ENCODE data around the gene CBFA2T2.
A peak's percentile ranks its signal among the peaks of the same experiment; 100 is the strongest.
"Not testable (repeated sequence)": the region's sequence is repeated elsewhere in the genome, so short reads cannot be mapped to it uniquely, and the experiment has no call there.

Gene CBFA2T2

GRCh38 chr20:33472868-33473435, 16.9 kb upstream of the CBFA2T2 start:
- peak; percentile 53 for DNase-seq

GRCh38 chr20:33474097-33474873, 15.6 kb upstream of the CBFA2T2 start:
- no peak for DNase-seq

DNA sequence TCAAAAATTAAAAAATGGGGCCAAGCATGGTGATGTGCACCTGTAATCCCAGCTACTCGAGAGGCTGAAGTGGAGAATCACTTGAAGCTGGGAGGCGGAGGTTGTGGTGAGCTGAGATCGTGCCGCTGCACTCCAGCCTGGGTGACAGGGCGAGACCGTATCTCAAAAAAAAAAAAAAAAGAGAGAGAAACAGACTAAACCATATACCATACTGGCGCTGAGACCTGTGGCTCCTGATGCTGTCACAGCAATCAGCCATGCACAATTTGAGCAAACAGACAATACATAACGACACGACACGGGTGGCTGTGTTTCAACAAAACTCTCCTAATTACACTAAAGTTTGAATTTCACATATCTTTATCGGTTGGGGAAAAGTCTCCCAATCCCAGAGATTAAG, 14.9 kb upstream of the CBFA2T2 start:
- no peak for DNase-seq

DNA sequence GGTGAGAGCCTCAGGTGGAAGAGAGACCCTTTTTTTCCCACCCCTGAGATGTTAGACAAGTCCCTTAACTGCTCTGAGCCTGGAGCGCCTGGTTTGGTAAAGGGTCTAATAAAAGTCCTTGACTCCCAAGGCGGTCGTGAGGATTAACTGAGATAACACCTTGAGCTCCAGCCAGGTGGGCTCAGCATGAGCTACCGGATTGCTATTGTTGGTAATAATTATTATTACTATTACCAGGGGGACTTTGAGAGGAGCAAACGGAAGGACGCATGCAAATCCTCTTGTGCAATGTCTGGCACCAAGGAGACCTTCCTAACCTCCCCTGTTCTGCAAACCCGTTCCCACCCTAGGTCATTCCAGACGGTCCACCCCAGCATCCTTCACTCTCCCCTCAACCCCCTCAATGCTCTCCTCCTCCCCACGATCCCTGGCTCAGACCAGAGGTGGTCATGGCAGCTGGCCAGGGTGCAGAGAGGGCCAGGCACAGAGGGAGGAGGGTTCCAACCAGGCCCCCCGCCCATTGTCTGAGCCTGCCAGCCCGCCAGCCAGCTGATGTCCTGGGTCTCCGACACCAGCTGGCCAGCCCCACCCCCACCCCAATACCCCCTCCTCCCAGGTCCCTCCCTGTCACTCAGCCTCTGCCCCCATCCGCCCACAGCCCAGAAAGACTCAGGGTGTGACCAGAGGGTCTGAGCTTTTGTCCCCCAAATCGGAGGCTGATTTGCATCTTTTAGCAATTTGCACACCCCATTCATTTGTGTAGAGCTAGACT, 14.3 kb upstream of the CBFA2T2 start:
- DNase-seq, result peak; percentile 67

GRCh38 chr20:33477386-33478234, 12.3 kb upstream of the CBFA2T2 start:
- no peak for DNase-seq

DNA sequence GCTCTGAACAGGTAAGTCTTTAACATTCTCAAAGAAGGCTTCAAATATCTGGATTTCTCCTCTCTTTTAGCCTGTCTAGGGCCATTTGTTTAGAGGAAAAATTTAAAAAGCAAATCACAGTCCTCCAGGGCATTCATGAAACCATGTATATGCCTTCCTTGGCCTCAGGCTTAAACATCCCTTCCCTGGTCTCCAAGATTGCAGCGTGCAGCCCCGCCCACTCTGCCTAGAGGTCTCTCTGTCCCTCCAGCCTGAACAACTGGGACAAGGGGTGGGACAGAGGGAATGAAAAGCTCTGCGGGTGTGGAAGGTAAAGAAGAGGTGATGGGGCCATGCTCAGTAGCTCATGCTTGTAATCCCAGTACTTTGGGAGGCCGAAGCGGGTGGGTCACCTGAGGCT, 9.8 kb upstream of the CBFA2T2 start:
- no peak for DNase-seq

GRCh38 chr20:33481431-33481941, 8.4 kb upstream of the CBFA2T2 start:
- DNase-seq, result no peak

- DNase-seq, result peak; percentile 58
These were observed 7.3 kb upstream of the CBFA2T2 start for GRCh38 chr20:33482581-33482980.

DNA sequence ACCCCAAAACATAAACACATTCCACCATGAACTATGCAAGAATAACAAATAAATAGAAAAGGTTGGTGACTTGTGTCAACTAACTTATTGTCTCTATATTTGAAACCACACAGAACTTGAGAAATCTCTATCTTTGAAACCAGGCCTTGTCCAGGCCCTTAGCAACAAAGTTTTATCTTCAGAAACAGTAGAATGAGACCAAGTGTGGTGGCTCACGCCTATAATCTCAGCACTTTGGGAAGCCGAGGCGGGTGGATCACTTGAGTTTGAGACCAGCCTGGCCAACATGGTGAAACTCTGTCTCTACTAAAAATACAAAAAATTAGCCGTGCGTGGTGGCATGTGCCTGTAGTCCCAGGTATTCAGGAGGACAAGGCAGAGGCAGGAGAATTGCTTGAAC, 6.7 kb upstream of the CBFA2T2 start:
- not testable (repeated sequence) for DNase-seq

DNA sequence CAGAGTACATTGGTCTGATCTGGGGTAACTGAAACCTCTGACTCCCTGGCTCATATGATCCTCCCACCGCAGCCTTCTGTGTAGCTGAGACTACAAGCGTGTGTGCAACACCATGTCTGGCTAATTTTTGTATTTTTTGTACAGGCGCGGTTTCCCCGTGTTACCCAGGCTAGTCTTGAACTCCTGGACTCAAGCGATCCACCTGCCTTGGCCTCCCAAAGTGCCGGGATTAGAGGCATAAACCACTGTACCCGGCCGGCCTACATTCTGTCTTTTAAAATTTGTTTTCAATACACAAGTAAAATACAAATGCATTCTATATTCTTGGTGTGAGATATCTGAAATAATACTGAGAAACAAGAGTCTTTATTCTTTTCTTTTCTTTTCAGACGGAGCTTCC, 1.7 kb upstream of the CBFA2T2 start:
- DNase-seq, result no peak

DNA sequence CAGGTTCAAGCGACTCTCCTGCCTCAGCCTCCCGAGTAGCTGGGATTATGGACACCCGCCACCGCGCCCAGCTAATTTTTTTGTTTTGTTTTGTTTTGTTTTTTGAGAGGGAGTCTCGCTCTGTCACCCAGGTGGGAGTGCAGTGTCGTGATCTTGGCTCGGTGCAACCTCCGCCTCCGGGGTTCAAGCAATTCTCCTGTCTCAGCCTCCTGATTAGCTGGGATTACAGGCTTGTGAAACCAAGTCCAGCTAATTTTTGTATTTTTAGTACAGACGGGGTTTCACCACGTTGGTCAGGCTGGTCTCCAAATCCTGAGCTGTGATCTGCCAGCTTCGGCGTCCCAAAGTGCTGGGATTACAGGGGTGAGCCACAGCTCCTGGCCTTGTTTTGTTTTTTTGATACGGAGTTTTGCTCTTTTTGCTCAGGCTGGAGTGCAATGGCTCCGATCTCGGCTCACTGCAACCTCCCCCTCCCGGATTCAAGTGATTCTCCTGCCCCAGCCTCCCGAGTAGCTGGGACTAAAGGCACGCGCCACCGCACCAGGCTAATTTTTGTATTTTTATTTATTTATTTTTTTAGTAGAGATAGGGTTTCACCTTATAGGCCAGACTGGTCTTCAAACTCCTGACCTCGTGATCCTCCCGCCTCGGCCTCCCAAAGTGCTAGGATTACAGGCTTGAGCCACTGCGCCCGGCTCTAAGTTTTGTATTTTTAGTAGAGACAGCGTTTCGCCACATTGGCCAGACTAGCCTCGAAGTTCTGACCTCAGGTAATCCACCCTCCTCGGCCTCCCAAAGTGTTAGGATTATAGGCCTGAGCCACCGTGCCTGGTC, 1.0 kb upstream of the CBFA2T2 start:
- not testable (repeated sequence) for DNase-seq

GRCh38 chr20:33489495-33490022, 337 bp upstream of the CBFA2T2 start:
- DNase-seq, result peak; percentile 71

- DNase-seq, result no peak
These were observed 1.2 kb downstream of the CBFA2T2 start for GRCh38 chr20:33490934-33491656.

- DNase-seq, result no peak
These were observed 3.3 kb downstream of the CBFA2T2 start for GRCh38 chr20:33493076-33493766.

- DNase-seq, result not testable (repeated sequence)
These were observed 6.9 kb downstream of the CBFA2T2 start for GRCh38 chr20:33496776-33497175.

DNA sequence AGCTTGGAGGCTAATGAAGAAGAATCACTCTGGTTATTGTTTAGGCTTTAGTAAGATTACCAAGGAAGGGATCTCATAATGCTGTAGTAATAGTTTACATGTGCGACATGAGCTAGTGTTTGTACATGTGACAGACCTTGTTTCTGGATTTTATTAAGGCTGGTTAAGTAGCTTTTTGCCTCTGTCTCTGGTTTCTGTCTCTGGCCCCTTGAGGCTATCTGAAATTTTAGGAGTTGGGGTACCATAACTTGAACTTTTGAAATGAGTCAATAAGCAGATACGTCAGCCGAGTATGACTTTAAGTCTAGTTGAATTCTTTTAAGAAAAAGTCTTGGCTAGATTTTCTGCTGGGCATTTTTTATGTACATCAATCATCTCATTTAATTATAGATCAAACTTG, 9.5 kb downstream of the CBFA2T2 start:
- DNase-seq, result no peak

GRCh38 chr20:33501000-33501399, 11.1 kb downstream of the CBFA2T2 start:
- DNase-seq, result no peak

DNA sequence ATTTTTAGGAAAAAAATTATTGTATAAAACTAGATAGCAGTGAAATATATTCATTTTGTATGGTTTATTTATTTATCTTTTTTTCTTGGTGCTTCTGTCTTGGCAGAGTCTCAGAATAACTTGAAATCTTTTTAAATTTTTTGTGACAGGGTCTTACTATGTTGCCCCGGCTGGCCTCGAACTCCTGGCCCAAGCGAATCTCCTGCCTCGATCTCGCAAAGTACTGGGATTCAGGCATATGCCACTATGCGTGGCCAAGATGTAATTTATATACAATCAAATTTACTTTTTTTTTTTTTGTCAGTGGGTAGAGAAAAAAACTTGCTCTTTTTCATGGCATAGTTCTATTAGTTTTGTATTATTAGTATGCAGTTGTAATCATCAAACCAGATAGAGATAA, 13.7 kb downstream of the CBFA2T2 start:
- DNase-seq, result no peak

DNA sequence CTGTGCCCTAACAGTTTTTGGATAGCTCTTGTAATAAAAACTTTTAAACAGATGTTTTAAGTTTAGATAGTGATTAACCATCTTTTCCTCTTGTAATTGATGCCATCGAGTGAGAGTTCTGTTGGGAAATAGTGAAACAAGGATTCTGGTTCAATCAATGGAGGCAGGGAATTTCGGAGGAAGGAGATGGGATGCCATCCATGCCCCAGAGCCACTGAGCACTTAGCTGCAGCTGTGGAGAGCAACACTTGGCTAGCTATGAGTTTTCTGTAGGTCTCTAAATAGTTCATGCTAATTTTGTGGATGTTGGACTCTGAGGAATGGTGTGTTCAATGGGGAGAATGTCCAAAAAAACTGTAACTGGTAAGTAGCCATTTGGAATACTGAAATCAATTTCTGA, 16.7 kb downstream of the CBFA2T2 start:
- no peak for DNase-seq

- DNase-seq, result no peak
These were observed 17.6 kb downstream of the CBFA2T2 start for GRCh38 chr20:33507461-33507860.

Measured in NCI-H524 treated with DMSO at 0.1 percent for 48 hours (cell line).